HG03558 (cell line): ENCODE results near the gene SMOC2.

ENCODE experiments used
- ATAC-seq: cut with Tn5 transposase; IDR thresholded peaks from one replicate; pipeline ENCODE4 v1.9.1; 2021; ENCODE audit warnings: moderate number of reproducible peaks; ENCODE audit not compliant: unreplicated experiment; ENCODE audit errors: extremely low read depth

The SMOC2 gene

GRCh38 chr6:168440520-168441433 is at the start of gene SMOC2:
TSS of gene SMOC2 (plus strand) at chr6:168441184. CDS start at chr6:168441371, 187 bp downstream.
- ATAC-seq: no peak

GRCh38 chr6:168393126-168393870 is 47.7 kb upstream of the SMOC2 start:
- ATAC-seq: no peak

GRCh38 chr6:168394606-168395005 is 46.4 kb upstream of the SMOC2 start:
- ATAC-seq: no peak

DNA sequence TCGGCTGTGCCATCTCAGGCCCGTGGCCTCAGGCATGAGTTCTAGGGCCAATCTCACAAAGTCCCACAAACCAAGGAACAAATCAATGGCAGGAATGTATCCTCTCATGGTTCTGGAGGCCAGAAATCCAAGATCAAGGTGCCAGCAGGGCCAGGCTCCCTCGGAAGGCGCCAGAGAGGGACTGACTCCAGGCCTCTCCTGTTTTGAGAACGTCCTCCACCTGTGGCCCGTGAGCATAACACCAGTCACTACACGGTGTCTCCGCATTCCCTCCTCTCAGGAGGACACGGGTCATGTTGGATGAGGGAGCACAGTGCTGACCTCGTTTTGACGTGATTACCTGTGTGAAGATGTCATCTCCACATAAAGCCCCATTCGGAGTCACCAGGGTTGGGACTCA is 45.0 kb upstream of the SMOC2 start:
- no peak for ATAC-seq

GRCh38 chr6:168396561-168396960 is 44.4 kb upstream of the SMOC2 start:
- no peak for ATAC-seq

- ATAC-seq: no peak
Measured at GRCh38 chr6:168397012-168397411, 44.0 kb upstream of the SMOC2 start.

GRCh38 chr6:168400037-168400436 is 40.9 kb upstream of the SMOC2 start:
- no peak for ATAC-seq

- ATAC-seq: no peak
Measured at GRCh38 chr6:168403370-168404005, 37.5 kb upstream of the SMOC2 start.

- ATAC-seq: no peak
Measured at GRCh38 chr6:168404560-168404959, 36.4 kb upstream of the SMOC2 start.

- ATAC-seq: no peak
Measured at GRCh38 chr6:168407842-168408241, 33.1 kb upstream of the SMOC2 start.

DNA sequence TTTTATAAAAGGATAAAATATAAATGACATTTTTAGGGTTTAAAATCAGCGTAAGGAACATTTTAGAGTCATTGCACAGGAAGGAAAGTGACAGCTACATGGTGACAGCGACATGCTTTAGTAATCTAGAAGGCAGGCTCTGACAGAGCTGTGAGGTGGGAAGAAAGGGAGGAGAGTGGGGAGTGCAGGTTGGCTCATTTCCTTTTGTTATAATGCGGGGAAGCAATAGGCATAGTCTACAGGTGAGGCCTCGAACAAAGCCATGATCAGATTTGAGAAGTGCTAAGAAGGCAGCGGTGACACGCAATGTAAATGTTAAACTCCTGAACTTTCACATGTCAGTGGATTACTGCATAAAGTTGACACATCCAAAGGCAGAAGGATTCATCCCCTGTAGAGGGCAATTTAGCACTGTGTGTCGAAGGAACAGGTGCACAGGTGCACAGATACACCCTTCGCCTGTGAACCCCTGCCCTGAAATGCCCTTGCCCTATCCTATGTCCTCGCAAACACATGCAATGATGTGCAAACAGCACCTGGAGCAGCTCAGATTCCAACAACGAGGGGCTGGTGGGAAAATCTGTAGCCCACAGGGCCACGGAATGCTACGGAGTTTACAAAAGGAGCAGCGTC is 32.4 kb upstream of the SMOC2 start:
- no peak for ATAC-seq

DNA sequence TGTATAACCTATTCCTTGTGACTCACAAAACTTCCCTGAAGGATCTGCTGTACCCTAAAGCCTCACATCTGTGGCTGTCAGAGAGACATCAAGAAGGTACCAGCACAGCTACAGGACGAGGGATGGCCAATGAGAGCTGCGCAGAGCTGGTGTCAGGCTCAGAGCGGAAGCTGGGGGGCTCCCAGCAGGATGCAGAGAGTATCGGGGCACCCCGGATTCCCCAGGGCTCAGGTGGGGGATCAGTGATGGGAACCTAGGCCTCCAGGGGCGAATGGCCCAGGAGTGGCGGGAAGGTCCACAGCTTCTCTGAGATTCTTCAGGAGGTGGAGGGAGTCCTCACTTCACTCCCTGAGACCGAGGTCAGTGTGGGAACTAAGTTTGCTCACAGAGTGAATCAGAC is 30.9 kb upstream of the SMOC2 start:
- no peak for ATAC-seq

DNA sequence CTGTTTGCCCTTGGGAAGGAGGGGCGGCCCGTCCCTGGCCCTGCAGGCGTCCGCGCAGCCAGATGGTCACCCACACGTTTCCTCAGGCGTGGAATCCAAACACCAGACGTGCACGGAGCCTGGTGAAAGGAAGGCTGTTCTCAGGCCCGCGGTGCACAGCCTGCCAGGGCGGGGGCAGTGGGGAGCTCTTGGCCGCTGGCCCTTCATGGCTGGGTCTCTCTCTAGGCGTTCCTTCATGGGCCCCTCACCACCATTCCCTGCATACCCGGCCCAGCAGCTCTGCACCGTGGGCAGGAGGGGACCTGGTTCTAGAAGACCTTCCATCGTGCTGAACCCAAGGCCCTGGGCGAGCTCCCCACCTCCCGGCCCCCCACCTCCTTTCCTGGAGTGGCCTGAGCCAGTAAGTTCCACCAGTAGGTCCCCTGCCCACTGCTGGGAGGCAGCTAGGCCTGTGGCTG is 30.4 kb upstream of the SMOC2 start:
- no peak for ATAC-seq

GRCh38 chr6:168411130-168411529 is 29.9 kb upstream of the SMOC2 start:
- no peak for ATAC-seq

DNA sequence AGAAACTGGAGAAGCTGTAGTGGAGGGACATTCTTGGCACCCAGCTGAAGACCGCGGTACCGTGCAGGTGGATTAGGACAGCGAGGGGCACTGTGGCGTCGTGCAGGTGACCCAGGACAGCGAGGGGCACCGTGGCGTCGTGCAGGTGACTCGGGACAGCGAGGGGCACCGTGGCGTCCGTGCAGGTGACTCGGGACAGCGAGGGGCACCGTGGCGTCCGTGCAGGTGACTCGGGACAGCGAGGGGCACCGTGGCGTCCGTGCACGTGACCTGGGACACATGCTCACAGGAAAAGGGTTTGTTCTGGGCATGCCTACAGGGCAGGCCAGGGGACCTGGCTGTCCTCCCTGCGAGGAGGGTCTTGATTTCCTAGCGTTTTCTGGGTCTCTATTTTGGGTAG is 29.2 kb upstream of the SMOC2 start:
- no peak for ATAC-seq

DNA sequence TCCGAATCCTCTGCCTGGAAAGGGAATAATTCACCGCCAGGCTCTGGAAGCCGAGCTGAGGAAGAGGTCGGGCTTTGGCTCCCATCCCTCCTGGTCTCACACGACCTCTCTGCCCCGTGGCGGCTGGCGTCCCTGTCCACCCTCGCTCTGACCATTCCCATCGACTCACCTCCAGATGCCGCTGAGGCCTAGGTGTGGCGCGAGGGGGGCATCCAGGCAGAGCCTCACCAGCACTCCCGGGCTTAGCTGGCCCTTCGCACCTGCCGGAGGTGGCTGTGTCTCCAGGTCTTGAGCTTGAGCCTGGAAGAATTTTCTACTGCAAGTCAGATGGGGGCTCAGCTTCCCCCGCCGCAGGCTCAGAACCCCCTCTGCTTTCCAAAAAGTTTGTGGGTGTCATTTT is 28.5 kb upstream of the SMOC2 start:
- ATAC-seq: no peak

DNA sequence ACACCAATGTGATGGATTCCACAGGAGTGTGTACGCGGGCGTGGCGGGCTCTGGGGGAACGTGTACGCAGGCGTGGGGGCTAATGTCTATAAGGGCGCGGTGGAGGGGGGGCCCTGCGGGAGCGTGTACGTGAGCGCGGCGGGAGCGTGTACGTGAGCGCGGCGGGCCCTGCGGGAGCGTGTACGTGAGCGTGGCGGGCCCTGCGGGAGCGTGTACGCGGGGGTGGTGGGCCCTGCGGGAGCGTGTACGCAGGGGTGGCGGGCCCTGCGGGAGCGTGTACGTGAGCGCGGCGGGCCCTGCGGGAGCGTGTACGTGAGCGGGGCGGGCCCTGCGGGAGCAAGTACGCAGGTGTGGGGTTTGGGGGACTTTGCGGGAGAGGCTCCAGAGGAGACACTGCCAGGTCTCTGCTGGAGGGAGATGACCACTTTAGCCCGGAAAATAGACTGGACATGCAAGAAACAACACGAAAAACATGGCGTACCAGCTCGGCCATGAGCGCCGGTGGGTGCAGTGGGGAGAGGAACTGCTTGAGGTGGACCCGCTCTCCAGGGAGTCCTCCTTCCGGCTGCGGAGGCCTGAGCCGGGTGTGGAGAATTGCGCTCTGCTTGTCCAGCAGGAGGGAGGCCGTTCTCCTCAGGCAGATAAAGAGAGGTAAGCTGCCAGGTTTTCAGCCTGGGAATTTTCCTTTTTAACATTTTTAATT is 27.8 kb upstream of the SMOC2 start:
- ATAC-seq: no peak

DNA sequence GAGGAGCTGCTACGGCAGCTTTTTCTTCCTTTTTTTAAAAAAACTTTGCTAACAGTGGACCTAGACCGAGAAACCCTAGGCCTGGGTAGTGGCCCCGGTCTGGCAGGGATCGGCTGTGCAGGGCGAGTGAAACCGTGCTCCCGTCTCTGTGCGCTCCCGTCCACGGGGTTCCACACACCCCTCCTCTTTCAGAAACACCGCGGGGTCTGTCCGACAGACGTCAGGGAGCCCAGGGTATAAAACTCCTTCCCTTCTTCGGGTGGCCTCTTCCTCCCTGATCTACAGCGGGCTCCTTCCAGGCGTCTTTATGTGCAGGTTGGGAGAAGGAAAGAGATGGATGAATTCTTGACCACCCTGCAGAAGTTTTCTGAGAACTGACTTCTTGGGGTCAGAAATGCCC is 27.1 kb upstream of the SMOC2 start:
- no peak for ATAC-seq

GRCh38 chr6:168414336-168415097 is 26.5 kb upstream of the SMOC2 start:
- no peak for ATAC-seq
